T follicular helper cell (primary cell): ENCODE data around the gene SNX7.

Experiments used
- DNase-seq: peaks from one replicate; pipeline ENCODE4 v3.0.0-alpha.2; 2020; ENCODE audit warnings: low read depth
- total RNA-seq, 2 experiments: gene quantifications; one replicate each; lab custom pipeline; 2026; lab: John Stamatoyannopoulos, UW

The SNX7 gene
- 0.22 to 1.7 reads per million in 2 experiments for total RNA-seq

DNA sequence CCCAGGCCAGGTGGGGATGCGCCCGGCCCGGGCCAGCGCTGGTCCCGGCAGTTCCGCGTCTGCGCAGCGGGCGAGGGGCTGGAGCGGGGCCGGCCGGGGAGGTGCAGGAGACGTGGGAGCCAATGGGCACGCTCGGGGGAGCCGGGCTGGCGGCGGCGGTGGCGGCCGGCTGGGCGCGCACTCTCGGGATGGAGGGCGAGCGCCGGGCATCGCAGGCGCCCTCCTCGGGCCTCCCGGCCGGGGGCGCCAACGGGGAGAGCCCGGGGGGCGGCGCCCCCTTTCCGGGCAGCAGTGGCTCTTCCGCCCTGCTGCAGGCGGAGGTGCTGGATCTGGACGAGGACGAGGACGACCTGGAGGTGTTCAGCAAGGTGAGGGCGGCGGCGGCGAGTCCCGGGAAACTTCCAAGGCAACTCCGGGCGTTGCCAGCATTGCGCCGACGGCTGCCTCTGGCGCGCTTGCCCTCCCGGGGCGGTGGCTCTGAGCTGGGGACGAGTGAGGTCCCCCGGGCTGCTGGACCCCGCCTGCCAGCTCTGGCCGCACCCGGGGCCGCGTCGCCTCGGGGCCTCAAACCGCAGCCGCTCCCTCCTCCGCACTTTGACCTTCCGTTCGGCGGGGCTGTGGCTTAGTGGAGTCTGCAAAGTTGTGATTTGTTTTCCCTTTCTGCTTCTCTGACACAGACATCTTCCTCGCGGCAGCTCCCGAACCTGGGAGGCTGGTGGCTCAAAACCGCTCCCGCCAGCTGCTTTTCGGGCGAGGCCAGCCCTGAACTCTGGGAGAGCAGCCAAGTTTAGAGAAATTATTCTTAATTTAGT lies at the start of gene SNX7:
Gene SNX7, plus strand, starts transcription at position 178 of the 812 bp plus-strand sequence. Its CDS starts 11 bp downstream, at position 189.
- no peak for DNase-seq

GRCh38 chr1:98637316-98637715 lies 24.2 kb upstream of the SNX7 start:
- DNase-seq: no peak

- no peak for DNase-seq
Observed at GRCh38 chr1:98638185-98638584, 23.3 kb upstream of the SNX7 start.

DNA sequence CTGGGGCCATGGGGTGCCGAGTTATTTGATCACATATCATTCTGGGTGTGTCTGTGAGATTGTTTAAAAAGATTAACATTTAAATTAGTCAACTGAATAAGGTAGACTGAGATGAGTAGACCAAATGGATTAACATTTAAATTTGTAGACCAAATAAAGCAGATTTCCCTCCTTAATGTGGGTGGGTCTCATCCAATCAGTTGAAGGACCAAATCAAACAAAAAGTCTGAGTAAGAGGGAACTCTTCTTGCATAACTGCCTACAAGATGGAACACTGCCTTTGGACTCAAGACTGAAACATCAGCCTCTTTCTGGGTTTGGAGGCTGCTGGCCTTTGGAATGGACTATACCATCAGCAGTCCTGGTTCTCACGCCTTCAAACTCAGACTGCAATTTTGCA lies 17.0 kb upstream of the SNX7 start:
- DNase-seq: no peak

- no peak for DNase-seq
Observed at GRCh38 chr1:98651116-98651632, 10.3 kb upstream of the SNX7 start.

- no peak for DNase-seq
Observed at GRCh38 chr1:98653123-98653522, 8.4 kb upstream of the SNX7 start.

GRCh38 chr1:98659879-98660278 lies 1.6 kb upstream of the SNX7 start:
- DNase-seq: no peak

GRCh38 chr1:98660940-98661543 lies 479 bp upstream of the SNX7 start:
- DNase-seq: no peak

DNA sequence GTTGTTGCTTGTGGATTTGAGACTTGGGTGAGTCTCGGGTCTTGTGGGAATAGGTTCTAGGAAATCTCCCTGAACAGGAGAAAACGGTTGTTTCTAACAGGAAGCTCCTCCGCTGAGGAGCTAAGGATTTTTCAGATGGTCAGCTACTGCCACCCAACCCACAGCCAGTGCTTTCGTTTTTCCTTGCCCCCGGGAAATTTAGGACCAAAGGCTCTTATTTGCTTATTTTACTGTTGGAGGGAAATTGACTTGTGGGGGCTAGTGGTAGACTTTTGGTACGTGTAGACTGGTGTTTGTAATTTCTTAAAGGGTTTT lies 792 bp downstream of the SNX7 start:
- no peak for DNase-seq

GRCh38 chr1:98668733-98669132 lies 7.2 kb downstream of the SNX7 start:
- DNase-seq: no peak

GRCh38 chr1:98669355-98670296 lies 8.1 kb downstream of the SNX7 start:
- DNase-seq: no peak

GRCh38 chr1:98672189-98672588 lies 10.7 kb downstream of the SNX7 start:
- no peak for DNase-seq

GRCh38 chr1:98674075-98674781 lies 12.7 kb downstream of the SNX7 start:
- DNase-seq: no peak

DNA sequence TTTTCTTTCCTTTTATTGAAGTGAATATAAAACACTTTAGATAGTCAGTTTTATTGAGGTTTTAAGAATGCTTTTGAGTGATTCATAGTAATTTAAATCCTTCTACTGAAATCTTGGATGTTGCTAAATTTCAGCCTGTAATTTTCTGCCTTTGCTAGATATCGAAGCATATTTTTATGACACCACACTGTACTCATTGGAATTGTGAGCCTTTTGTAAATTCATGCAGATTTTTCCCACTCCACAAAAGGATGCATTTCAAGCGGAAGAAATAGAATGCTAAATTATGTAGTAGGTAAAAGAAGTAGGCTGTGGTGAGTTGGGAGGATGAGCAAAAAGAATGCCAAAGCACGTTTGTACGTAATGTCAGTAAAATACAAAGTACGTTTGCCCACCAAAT lies 13.8 kb downstream of the SNX7 start:
- DNase-seq: no peak

GRCh38 chr1:98677288-98677687 lies 15.8 kb downstream of the SNX7 start:
- no peak for DNase-seq

DNA sequence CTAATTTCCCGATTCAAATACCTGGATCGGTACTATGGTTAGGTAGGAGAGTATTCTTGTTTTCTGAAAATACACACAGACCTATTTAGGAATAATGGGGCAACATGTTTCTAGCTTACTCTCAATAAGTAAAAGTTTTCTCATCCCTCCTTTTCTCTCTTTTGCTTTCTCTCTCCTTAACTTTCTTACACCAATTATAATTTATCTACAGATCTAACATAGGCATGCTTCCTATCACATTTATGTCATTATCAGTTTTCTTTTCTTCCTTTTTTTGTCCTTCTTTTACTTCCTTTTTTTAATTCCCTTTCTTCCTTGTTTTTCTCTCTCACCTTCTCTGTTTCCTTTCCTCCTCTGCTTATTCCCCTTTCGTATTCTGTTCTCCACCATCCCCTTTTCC lies 20.3 kb downstream of the SNX7 start:
- DNase-seq: no peak

DNA sequence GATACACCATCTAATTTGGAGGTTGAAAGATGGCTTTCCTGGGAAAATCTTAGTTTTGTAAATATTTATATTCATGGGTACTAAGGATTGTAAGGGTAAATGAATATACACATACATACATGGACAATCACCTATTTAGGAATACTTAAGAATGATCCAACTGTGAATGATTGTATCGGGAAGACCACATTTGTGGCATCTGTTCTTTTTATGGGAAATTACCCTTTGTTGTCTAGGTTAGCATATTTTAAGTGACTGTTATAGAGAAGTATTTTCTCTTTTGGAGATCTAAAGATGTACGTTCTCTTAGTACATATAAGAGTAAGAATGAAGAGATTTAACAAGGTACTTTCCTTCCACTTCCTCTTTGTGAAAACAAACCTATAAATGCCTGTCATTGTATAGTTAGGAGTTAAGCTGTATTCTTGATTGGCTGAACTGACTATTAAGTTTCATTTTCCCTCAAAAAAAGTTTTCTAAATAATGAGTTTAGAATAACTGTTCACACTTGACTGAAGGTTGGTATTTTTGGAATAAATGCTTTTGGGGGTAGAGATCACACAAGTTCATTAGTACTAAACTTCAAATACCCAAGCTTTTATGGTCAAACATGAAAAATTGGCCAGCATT lies 26.7 kb downstream of the SNX7 start:
- DNase-seq: no peak

- DNase-seq: no peak
Observed at GRCh38 chr1:98690576-98690975, 29.1 kb downstream of the SNX7 start.

GRCh38 chr1:98692482-98692881 lies 31.0 kb downstream of the SNX7 start:
- DNase-seq: no peak

GRCh38 chr1:98693385-98693784 lies 31.9 kb downstream of the SNX7 start:
- DNase-seq: no peak

- no peak for DNase-seq
Observed at GRCh38 chr1:98696077-98696476, 34.6 kb downstream of the SNX7 start.
